Activated B cell treated with CpG ODN at 0.5 μM for 24 hours (primary cell): ENCODE results near the gene PARD6A. TPM values are rescaled to one million over a fixed set of nuclear protein-coding genes. Genes with fewer than 3 reads are reported as not detected.

Experiments
- ATAC-seq: fragments of 200-7000 bp; cut with Tn5 transposase; one replicate; pipeline ENCODE4 v1.10.0; 2021; ENCODE audit warnings: low read depth, mild to moderate bottlenecking, moderate library complexity
- CTCF ChIA-PET: fragments of 350-600 bp; sonication (Branson Sonifier 250); formaldehyde crosslinking; loops from one replicate; lab custom pipeline; 2021; ENCODE audit warnings: antibody characterized with exemption; lab: Charles Lee
- POLR2A ChIA-PET: fragments of 350-600 bp; sonication (Branson Sonifier 250); formaldehyde crosslinking; loops from one replicate; lab custom pipeline; 2021; ENCODE audit warnings: antibody characterized with exemption; lab: Charles Lee
- DNase-seq: peaks from one replicate; pipeline ENCODE4 v3.0.0; 2022
- H3K27ac Mint-ChIP-seq: one replicate; pipeline ENCODE4 v1.8.0; 2020; ENCODE audit warnings: mixed read lengths
- H3K27me3 Mint-ChIP-seq: one replicate; pipeline ENCODE4 v1.8.0; 2021; ENCODE audit warnings: mixed read lengths
- H3K36me3 Mint-ChIP-seq: one replicate; pipeline ENCODE4 v1.8.0; 2021; ENCODE audit warnings: low read depth, mixed read lengths
- H3K4me1 Mint-ChIP-seq: one replicate; pipeline ENCODE4 v1.8.0; 2021; ENCODE audit warnings: mixed read lengths
- H3K4me3 Mint-ChIP-seq: one replicate; pipeline ENCODE4 v1.8.0; 2020; ENCODE audit warnings: mild to moderate bottlenecking, mixed read lengths
- H3K9me3 Mint-ChIP-seq: one replicate; pipeline ENCODE4 v1.8.0; 2020; ENCODE audit warnings: mixed read lengths
- intact Hi-C: fragments of 100-400 bp; cut with micrococcal nuclease; formaldehyde crosslinking; loops from one replicate; pipeline ENCODE4 v1.15.1; 2024
- total RNA-seq: library from RNA; stranded (reverse); gene quantifications from 2 replicates; pipeline ENCODE4 v1.2.3, GENCODE V29; 2022
- TF ChIP-seq, protein P1 (sequence below): fragments of 200-600 bp; IDR thresholded peaks from one replicate; pipeline ENCODE4 v1.8.0; 2022; ENCODE audit warnings: antibody characterized with exemption, mild to moderate bottlenecking

PARD6A gene
- total RNA-seq, 1 donor from 2014 or later = 5.9 TPM

- ATAC-seq = no peak
- Mint-ChIP-seq H3K36me3 (peaks cover 30% of the 10 kb centered on the region), H3K9me3 (no peaks in the 10 kb centered on the region), H3K27ac (peak overlapping the region; percentile 87), H3K4me1 (peaks cover 17% of the 10 kb centered on the region), H3K27me3 (no peaks in the 10 kb centered on the region), H3K4me3 (peak overlapping the region; percentile 83)
- TF ChIP-seq, protein P1, sequence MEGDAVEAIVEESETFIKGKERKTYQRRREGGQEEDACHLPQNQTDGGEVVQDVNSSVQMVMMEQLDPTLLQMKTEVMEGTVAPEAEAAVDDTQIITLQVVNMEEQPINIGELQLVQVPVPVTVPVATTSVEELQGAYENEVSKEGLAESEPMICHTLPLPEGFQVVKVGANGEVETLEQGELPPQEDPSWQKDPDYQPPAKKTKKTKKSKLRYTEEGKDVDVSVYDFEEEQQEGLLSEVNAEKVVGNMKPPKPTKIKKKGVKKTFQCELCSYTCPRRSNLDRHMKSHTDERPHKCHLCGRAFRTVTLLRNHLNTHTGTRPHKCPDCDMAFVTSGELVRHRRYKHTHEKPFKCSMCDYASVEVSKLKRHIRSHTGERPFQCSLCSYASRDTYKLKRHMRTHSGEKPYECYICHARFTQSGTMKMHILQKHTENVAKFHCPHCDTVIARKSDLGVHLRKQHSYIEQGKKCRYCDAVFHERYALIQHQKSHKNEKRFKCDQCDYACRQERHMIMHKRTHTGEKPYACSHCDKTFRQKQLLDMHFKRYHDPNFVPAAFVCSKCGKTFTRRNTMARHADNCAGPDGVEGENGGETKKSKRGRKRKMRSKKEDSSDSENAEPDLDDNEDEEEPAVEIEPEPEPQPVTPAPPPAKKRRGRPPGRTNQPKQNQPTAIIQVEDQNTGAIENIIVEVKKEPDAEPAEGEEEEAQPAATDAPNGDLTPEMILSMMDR = no peak
- ChIA-PET POLR2A (interaction anchor here (0.5 to 4.9 kb wide), 24 partner anchors 14 to 1613 kb away, joined by 3 to 58 read pairs (median 4); partner anchors contain the start of genes ACD, ATP6V0D1, C16orf86 and CTCF), CTCF (interaction anchor here (0.6 to 4.5 kb wide), 23 partner anchors 13 to 166 kb away, joined by 3 to 113 read pairs (median 8); partner anchors contain the start of genes ACD, ATP6V0D1, C16orf86 and CTCF)
- DNase-seq = no peak
- intact Hi-C loops = loop anchor here (1.0 kb wide), 4 partner anchors 15 to 164 kb away; partner anchors contain the start of genes ACD, ATP6V0D1, CTCF and PARD6A
These were observed 15.2 kb upstream of the PARD6A start for GRCh38 chr16:67645397-67646121.

GRCh38 chr16:67647111-67647651 lies 13.6 kb upstream of the PARD6A start:
- H3K27ac Mint-ChIP-seq = no peak overlapping the region
- H3K36me3 Mint-ChIP-seq = peaks cover 46% of the 10 kb centered on the region
- ATAC-seq = no peak
- no peaks in the 10 kb centered on the region for H3K27me3 Mint-ChIP-seq
- TF ChIP-seq, protein P1 = no peak
- H3K4me1 Mint-ChIP-seq = peaks cover 19% of the 10 kb centered on the region
- ChIA-PET CTCF (interaction anchor here (1.1 to 4.0 kb wide), 2 partner anchors 127 to 166 kb away, joined by 3 to 56 read pairs; partner anchors contain the start of gene ATP6V0D1), POLR2A (interaction anchor here (1.2 to 4.9 kb wide), 2 partner anchors 12 to 166 kb away, joined by 4 to 32 read pairs; partner anchors contain the start of genes ACD and PARD6A)
- DNase-seq = no peak
- H3K4me3 Mint-ChIP-seq = no peak overlapping the region
- H3K9me3 Mint-ChIP-seq = no peaks in the 10 kb centered on the region
- intact Hi-C loops = no loop called here

DNA sequence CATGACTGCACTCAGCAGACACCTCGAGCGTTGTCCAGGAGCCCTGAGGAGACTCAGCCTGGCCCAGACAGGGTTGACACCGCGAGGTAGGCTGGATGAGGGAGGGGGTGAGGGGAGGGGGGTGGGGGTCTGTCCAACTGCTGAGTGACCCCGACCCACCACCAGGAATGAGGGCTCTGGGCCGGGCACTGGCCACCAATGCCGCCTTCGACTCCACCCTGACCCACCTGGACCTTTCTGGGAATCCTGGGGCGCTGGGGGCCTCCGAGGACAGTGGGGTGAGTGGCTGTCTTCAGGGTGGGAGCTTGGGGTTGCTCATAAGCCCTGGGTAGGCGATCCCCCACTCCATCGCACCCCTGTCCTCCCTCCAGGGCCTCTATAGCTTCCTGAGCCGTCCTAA lies 13.1 kb upstream of the PARD6A start:
- ATAC-seq (no peak), DNase-seq (no peak)
- intact Hi-C loops = no loop called here
- Mint-ChIP-seq H3K4me1 (peaks cover 21% of the 10 kb centered on the region), H3K36me3 (peaks cover 48% of the 10 kb centered on the region), H3K27me3 (no peaks in the 10 kb centered on the region), H3K4me3 (no peak overlapping the region), H3K27ac (no peak overlapping the region), H3K9me3 (no peaks in the 10 kb centered on the region)
- TF ChIP-seq, protein P1 = no peak
- ChIA-PET CTCF (no interaction called here), POLR2A (interaction anchor here (1.2 to 4.9 kb wide), 2 partner anchors 12 to 166 kb away, joined by 4 to 32 read pairs; partner anchors contain the start of genes ACD and PARD6A)

DNA sequence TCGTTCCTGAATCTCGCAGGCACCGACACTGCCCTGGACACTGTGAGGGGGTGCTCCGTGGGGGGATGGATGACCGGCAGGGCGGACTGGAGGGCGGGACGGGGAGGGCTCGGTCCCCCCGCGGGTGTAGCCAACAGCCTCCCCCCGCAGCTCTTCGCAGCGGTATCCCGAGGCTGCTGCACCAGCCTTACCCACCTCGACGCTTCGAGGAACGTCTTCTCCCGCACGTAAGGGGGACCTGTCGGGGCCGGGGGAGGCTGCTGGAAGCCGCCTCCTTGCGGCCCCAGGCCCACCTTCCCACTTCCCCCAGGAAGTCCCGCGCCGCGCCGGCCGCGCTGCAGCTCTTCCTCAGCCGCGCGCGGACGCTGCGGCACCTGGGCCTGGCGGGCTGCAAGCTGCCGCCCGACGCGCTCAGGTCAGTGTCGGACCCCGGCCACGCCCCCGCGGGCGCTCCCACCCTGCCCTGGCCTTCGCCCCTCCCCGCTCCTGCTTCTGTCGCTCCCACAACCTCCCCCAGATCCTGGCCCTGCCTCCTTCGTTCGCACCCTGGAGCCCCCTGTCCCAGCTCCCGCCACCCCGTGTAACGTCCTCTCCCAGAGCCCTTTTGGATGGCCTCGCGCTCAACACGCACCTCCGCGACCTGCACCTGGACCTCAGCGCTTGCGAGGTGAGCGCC lies 12.5 kb upstream of the PARD6A start:
- TF ChIP-seq, protein P1 = no peak

More for the DNA sequence above, 12.5 kb upstream of the PARD6A start:
- Mint-ChIP-seq H3K27ac (no peak overlapping the region), H3K36me3 (peaks cover 48% of the 10 kb centered on the region), H3K9me3 (no peaks in the 10 kb centered on the region), H3K4me1 (peaks cover 21% of the 10 kb centered on the region), H3K27me3 (no peaks in the 10 kb centered on the region), H3K4me3 (no peak overlapping the region)
- CTCF ChIA-PET = no interaction called here
- intact Hi-C loops = no loop called here
- ATAC-seq (no peak), DNase-seq (no peak)
- POLR2A ChIA-PET = interaction anchor here (1.2 to 4.9 kb wide), 2 partner anchors 11 to 167 kb away, joined by 4 to 32 read pairs; partner anchors contain the start of genes ACD and PARD6A
